Activated T-helper 9 cell treated with anti-CD3 and anti-CD28 coated beads, Interleukin-2, amount 50 U/mL, for 16 hours (primary cell): ENCODE measurements around the gene DGKZ.

ENCODE experiments used
- DNase-seq: peaks from one replicate; pipeline ENCODE4 v3.0.0-alpha.2; 2020; ENCODE audit warnings: low read depth

The DGKZ gene

DNA sequence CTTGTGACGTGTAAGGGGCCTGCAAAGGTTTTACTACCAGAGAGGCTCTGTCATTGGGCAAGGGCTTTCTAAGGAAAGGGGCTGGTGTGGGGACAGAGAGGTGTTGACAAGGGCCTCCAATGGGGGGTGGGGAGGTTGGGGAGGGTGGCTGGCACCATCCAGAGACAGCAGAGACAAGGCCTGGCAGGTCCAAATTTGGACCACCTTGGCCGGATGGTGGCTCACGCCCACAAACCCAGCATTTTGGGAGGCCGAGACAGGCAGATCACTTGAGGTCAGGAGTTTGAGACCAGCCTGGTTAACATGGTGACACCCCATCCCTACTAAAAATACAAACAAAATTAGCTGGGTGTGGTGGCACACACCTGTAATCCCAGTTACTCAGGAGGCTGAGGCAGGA, 46.5 kb downstream of the DGKZ start:
- no peak for DNase-seq

GRCh38 chr11:46397526-46397925, 50.3 kb downstream of the DGKZ start:
- no peak for DNase-seq

GRCh38 chr11:46402957-46403902, 56.0 kb downstream of the DGKZ start:
- no peak for DNase-seq

DNA sequence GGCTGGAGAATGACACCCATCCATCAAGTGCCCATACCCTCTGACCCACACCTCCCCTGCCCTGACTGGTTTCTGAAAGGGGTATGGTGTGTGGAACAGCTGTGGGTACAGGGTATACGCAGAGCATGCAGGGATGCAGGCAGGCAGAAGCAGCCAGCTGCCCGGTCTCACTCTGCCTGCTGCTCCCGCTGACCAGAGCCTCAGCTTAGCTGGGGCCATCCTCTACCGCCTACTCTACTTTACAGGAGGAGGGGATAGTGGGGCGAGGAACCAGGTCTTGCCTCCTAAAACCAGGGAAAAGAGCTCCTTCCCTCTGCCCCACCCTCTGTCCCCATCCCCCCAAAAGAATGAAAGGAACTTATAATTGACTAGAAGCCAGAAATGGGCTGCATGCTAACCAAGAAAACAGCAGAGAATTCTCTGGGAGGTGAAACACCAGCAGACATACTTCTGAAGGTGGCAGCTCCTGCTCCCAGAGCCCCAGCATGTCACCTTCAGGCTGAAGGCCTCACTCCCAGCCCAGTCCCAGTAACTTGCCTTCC, 57.3 kb downstream of the DGKZ start:
- no peak for DNase-seq

DNA sequence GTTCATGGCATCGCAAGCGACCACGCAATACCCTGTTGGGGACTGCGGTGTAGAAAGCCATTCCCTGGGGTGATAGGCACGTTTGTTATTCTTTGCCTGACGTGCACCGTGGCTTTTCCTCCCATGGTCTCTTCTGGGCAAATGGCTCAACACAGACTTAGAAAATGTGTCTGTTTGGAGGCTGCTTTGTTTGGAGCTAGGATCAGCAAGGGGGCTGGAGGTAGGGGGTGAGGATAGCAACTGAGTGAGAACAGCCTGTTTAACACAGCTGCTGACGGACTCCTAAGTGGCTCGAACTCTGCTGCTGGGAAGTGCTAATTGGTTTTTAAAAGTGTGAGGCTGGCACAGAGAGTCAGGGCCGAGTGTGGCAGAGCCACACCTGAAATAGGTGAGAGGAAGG, 60.4 kb downstream of the DGKZ start:
- DNase-seq: no peak

DNA sequence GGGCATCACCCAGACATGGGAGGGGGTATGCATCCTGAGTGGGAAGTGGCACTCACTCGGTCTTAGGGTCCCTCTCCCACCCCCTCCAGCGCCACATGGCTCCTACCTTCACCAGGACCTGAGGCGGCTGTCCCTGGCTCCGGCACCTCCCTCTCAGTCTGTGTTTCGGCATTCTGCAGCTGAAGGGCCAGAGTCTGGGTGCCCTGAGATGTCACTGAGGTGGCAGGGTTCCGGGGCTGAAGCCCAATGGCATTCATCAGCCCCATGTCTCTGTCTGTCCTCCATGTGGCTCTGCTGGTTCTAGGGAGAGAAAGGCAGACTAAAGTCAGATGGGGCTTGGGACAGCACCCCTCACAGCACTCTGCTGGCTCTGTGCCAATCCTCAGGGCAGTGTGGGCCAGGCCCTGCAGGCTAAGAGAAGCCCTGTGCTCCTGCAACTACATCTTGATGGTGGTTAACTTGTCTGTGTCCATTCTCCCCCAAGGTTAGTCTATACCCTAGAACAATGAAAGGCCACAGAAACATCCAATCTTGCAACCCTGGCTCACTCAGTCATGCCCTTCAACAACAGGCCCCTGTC, 61.2 kb downstream of the DGKZ start:
- DNase-seq: no peak

- no peak for DNase-seq
These were observed 62.8 kb downstream of the DGKZ start for GRCh38 chr11:46410021-46410420.

DNA sequence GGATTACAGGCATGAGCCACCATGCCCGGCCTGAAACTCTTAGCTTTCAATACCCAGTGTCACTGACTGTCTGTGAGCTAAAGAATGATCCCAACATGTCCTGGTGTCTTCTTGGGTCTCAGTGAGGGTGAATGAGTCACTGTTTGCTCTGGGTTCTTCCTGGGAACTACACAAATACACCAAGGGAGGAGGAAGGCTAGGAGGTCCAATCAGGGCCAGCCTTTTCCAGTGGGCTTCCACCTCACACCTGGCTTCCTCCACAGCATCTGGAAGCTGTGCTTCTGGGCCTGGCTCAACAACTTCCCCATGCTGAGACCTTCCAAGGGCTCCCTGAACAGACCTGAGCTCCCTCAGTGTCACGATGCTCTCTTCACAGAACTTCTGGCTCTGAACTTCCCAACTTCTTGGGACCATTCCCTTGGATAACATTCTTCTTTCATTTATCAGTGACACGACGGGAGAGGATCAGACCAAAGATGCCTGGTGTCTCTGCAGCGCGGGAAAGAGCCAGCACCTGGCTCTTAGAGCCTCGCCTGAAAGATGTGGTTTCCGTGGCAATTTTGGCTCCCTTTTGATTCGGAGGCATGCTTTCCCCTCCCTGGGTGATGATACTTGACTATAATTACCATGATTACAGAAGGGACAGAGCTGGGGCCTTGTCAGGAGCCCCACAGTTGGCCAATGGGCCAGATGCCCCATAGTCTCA, 66.7 kb downstream of the DGKZ start:
- no peak for DNase-seq

DNA sequence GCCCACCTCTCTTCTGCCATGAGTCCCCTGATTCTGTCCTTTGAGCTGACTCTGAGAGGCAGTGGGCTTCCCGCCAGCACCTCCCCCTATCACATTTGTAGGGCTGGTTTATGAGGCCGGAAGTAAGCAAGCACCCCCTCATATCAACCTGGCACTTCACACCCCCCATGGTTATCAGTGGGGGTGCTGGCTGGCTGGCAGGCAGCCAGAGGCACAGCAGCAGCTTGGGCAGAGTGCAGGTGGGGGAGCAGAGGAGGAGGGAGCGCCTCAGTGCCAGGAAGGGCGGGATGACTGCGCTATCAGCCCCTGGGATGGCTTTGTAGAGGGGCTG, 67.2 kb downstream of the DGKZ start:
- DNase-seq: no peak

- DNase-seq: no peak
These were observed 67.6 kb downstream of the DGKZ start for GRCh38 chr11:46414879-46415278.

DNA sequence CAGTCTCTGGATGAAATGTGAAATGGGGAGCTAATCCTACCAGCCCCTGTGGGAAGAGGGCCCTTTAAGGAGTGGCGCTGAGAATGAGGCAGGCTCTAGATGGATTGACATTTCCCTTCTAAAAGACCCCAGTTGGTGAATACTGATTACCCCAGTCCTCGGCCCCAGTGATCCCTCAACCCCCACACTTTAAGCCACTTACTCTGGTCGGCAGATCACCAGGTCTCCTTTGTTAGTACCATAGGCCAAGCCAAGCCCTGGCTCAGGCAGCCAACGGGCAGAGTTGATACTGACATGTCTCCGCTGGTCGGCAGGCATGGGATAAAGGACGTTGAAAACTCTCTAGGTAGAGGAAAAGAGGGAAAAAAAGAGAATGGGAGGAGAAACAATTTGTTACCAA, 70.4 kb downstream of the DGKZ start:
- no peak for DNase-seq

- DNase-seq: no peak
These were observed 71.5 kb downstream of the DGKZ start for GRCh38 chr11:46418751-46419150.

- DNase-seq: no peak
These were observed 73.2 kb downstream of the DGKZ start for GRCh38 chr11:46420513-46420912.

DNA sequence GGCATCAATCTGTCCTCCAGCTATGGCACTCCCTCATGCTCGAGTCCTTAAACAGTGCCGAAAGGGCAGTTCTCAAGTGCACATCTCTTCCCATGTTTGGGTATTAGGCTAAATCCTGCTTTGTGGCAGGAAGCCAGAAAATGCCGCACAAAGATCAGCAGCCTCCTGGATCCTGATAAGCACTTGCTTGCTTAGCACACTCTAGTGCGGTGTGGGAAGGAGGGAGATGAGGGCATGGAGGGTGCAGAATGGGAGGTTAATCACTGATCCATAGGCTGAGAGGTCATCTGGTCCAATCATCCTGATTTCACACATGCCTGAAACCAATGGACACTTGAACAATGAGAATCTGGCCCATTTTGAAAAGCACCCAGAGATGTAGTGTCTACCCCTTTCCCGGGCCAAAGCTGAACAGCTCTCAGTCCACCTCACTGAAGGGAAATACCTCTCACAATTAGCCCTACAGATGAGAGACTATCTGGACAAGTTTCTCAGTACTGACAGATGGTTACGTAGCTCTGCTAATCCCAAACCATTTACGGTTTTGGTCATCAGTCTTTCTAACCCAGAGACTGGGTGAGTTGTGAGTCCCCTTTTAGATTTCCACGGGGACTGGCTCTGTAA, 74.1 kb downstream of the DGKZ start:
- no peak for DNase-seq

GRCh38 chr11:46422588-46422987, 75.3 kb downstream of the DGKZ start:
- DNase-seq: no peak

GRCh38 chr11:46426233-46426991, 79.1 kb downstream of the DGKZ start:
- no peak for DNase-seq

GRCh38 chr11:46427364-46427763, 80.1 kb downstream of the DGKZ start:
- DNase-seq: no peak

- no peak for DNase-seq
These were observed 82.5 kb downstream of the DGKZ start for GRCh38 chr11:46429717-46430116.
